Transverse colon (tissue), 4 donors: ENCODE results near the gene RAMP1. TPM values are rescaled to one million over a fixed set of nuclear protein-coding genes. Genes with fewer than 3 reads are reported as not detected.

ENCODE experiments used
- DNase-seq: peaks from one replicate; pipeline ENCODE4 v3.0.0-alpha.2; 2019
- H3K27ac ChIP-seq, 4 donors: fragments of 200-600 bp; sonication (generic); 2 replicates each; pipeline ENCODE4 v1.5.1; 2016 to 2018; ENCODE audit warnings: inconsistent platforms in 4 of 4
- H3K27me3 ChIP-seq: fragments of 200-600 bp; sonication (generic); 2 replicates; pipeline ENCODE4 v1.5.1; 2017; ENCODE audit warnings: inconsistent platforms
- H3K36me3 ChIP-seq, 4 donors: fragments of 200-600 bp; sonication (generic); 2 replicates each; pipeline ENCODE4 v1.5.1; 2017 to 2019; ENCODE audit warnings: inconsistent platforms in 4 of 4
- H3K4me1 ChIP-seq, 4 donors: fragments of 200-600 bp; sonication (generic); 2 replicates each; pipeline ENCODE4 v1.5.1; 2017 to 2020; ENCODE audit warnings: inconsistent platforms in 4 of 4
- H3K4me3 ChIP-seq, 4 donors: fragments of 200-600 bp; sonication (generic); 1 replicate in 1 of 4; 2 replicates in 3 of 4; pipeline versions ENCODE4 v1.5.1 to v1.6.1; 2017 to 2019; ENCODE audit warnings: inconsistent platforms in 4 of 4
- H3K9me3 ChIP-seq, 2 donors: fragments of 200-600 bp; sonication (generic); 2 replicates each; pipeline ENCODE4 v1.5.1; 2017 to 2019; ENCODE audit warnings: inconsistent platforms in 2 of 2
- EP300 ChIP-seq: sonication (generic); formaldehyde crosslinking; IDR thresholded peaks from one replicate; pipeline ENCODE4 v1.6.1; 2017; ENCODE audit warnings: antibody characterized with exemption, low read depth
- POLR2A ChIP-seq: fragments of 450-650 bp; IDR thresholded peaks from one replicate; pipeline ENCODE4 v1.6.1; 2016; ENCODE audit warnings: antibody characterized with exemption, mild to moderate bottlenecking, moderate library complexity
- POLR2AphosphoS5 ChIP-seq, 3 donors: sonication (generic); formaldehyde crosslinking; IDR thresholded peaks; one replicate each; pipeline ENCODE4 v1.6.1; 2016; ENCODE audit warnings: antibody characterized with exemption in 3 of 3
- WGBS, 2 donors: methylation state at CpG; one replicate each; pipeline ENCODE4 v1.1.5; 2018; ENCODE audit warnings: low coverage in 1 of 2; 5-methylcytosine and 5-hydroxymethylcytosine counted together
- in situ Hi-C, 4 donors: fragments of 200-750 bp; cut with MboI; loops; one replicate each; pipeline versions ENCODE4 v1.15.0 to v1.15.1; 2017; ENCODE audit warnings: low sequenced_read_pairs in 3 of 4, low pct_ligation_motif_present in 1 of 4, low pct_unique_long_range_greater_than_20kb in 1 of 4
- intact Hi-C: fragments of 100-400 bp; cut with DNase I; formaldehyde crosslinking; loops from one replicate; pipeline ENCODE4 v1.15.1; 2023; ENCODE audit warnings: low total_unique reads
- total RNA-seq, 4 donors: library from RNA; depleted of rRNA; stranded (reverse); fragments of >200 nt; gene quantifications; one replicate each; pipeline ENCODE4 v1.1.0, GENCODE V29; 2016
- TF ChIP-seq, protein P1 (sequence below), 5 experiments: fragments of 200-600 bp in 3 of 5; fragments of 450-650 bp in 2 of 5; sonication (generic) in 3 of 5; IDR thresholded peaks; 1 replicate in 2 of 5; 2 replicates in 3 of 5; pipeline ENCODE4 v1.5.1; 2016 to 2017; ENCODE audit warnings: antibody characterized with exemption in 5 of 5, inconsistent platforms in 3 of 5, mild to moderate bottlenecking in 2 of 5, moderate library complexity in 1 of 5

Gene RAMP1
- total RNA-seq, 4 donors from 2014 or later, result 47.5 to 158 (median 95.7) TPM

DNA sequence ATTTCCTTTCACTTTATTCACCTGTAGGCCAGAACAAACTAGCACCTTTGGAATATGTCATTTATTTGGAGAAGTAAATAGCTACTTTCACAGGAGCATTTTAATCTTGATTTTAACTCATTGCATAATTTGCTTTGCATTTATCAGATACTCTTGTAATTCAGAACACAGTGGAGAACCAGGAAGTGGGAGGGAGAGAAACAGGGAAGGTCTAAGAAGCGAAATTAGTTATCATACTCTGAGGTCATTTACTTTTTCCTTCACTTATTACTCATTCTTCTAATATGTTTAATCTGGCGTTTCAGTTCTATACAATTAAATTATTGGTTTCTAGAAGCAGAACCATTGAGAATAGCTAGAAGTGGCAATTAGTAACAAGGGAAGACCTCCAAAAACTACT, 40.2 kb upstream of the RAMP1 start:
- TF ChIP-seq POLR2A, result no peak
- TF ChIP-seq POLR2AphosphoS5 (IDR thresholded peaks at IDR 0.05), result no peak
- no peak for TF ChIP-seq EP300
- TF ChIP-seq, protein P1, sequence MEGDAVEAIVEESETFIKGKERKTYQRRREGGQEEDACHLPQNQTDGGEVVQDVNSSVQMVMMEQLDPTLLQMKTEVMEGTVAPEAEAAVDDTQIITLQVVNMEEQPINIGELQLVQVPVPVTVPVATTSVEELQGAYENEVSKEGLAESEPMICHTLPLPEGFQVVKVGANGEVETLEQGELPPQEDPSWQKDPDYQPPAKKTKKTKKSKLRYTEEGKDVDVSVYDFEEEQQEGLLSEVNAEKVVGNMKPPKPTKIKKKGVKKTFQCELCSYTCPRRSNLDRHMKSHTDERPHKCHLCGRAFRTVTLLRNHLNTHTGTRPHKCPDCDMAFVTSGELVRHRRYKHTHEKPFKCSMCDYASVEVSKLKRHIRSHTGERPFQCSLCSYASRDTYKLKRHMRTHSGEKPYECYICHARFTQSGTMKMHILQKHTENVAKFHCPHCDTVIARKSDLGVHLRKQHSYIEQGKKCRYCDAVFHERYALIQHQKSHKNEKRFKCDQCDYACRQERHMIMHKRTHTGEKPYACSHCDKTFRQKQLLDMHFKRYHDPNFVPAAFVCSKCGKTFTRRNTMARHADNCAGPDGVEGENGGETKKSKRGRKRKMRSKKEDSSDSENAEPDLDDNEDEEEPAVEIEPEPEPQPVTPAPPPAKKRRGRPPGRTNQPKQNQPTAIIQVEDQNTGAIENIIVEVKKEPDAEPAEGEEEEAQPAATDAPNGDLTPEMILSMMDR (IDR thresholded peaks at IDR 0.05), result no peak
- no peak overlapping the region for H3K27ac ChIP-seq
- WGBS, 2 donors, result 61 to 73% methylated on average over 2 of the region's 2 CpGs
- H3K9me3 ChIP-seq, result no peaks in the 10 kb centered on the region
- H3K36me3 ChIP-seq, result no peaks in the 10 kb centered on the region
- H3K4me1 ChIP-seq, result no peaks in the 10 kb centered on the region
- no peak overlapping the region for H3K4me3 ChIP-seq
- no peak for DNase-seq
- H3K27me3 ChIP-seq, result no peaks in the 10 kb centered on the region
- in situ Hi-C loops, result no loop called here
- intact Hi-C loops, result no loop called here

DNA sequence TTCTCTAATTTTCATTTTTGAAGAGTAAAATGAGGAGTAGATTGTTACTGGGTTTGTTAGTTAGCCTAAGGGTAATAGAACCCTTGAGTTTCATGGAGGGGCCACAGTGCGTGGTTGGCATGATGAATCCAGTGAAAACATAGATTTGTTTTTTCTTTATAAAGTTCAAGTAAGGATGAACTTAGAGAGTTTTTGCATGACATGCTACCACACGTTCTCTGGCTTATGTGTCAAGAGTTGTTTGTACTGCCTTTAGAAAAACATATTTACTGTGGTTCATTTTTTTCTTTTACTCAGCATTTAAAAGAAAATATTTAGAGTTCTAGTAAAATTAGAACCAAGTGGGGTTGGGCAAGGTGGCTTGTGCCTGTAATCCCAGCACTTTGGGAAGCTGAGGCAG, 39.0 kb upstream of the RAMP1 start:
- no peak overlapping the region for H3K27ac ChIP-seq
- H3K4me3 ChIP-seq, result no peak overlapping the region
- no peaks in the 10 kb centered on the region for H3K36me3 ChIP-seq
- DNase-seq, result no peak
- in situ Hi-C loops, result no loop called here
- TF ChIP-seq POLR2A (no peak), EP300 (no peak)
- TF ChIP-seq, protein P1 (IDR thresholded peaks at IDR 0.05), result no peak
- intact Hi-C loops, result no loop called here
- no peaks in the 10 kb centered on the region for H3K9me3 ChIP-seq
- WGBS, 2 donors, result 84 to 85% methylated on average over 2 of the region's 2 CpGs
- no peaks in the 10 kb centered on the region for H3K4me1 ChIP-seq
- no peaks in the 10 kb centered on the region for H3K27me3 ChIP-seq

DNA sequence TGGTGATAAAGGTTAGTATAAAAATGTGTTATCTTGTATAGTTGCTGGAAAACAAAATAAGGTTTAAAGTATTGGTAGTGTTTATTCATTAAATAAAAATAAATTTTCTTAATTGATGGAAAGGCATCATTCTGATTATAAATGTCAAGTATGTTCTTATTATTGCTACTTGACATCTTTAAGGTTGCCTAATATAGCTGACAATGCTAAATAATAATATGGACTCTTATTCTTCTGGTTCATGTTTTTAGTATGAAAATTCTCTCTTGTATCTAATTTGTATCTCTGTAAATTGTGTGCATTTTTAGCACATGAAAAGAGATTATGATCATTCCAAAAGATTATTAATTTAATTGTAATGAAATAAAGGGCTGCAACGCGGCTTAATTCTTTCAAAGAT, 35.9 kb upstream of the RAMP1 start:
- Histone ChIP-seq H3K4me3 (no peak overlapping the region), H3K36me3 (no peaks in the 10 kb centered on the region), H3K9me3 (no peaks in the 10 kb centered on the region), H3K4me1 (no peaks in the 10 kb centered on the region), H3K27ac (no peak overlapping the region), H3K27me3 (no peaks in the 10 kb centered on the region)
- no peak for DNase-seq
- WGBS, 2 donors, result 92 to 93% methylated on average over 2 of the region's 2 CpGs
- in situ Hi-C loops (no loop called here), intact Hi-C loops (no loop called here)
- no peak for TF ChIP-seq POLR2AphosphoS5 (IDR thresholded peaks at IDR 0.05)

DNA sequence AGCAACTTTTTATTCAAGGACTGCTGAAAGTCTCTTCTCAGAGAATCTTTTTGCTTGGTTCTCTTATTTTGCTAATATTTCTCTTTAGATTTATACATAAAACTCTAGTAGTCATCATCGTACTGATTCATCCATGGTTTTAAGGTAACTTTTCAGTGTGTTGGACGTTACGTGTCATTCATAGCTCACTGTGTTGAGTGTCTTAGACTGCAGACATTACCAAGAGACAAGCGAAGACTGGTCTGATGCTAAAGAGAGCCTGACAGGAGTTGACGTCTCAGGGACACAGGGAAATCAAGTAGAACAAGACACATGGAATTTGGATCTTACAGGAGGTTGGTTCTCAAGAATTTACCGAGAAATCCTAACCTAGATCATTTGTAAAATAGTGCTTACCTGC, 35.3 kb upstream of the RAMP1 start:
- no peaks in the 10 kb centered on the region for H3K4me1 ChIP-seq
- H3K27me3 ChIP-seq, result no peaks in the 10 kb centered on the region
- in situ Hi-C loops (no loop called here), intact Hi-C loops (no loop called here)
- no peaks in the 10 kb centered on the region for H3K9me3 ChIP-seq
- TF ChIP-seq POLR2AphosphoS5 (IDR thresholded peaks at IDR 0.05) (no peak), POLR2A (no peak), EP300 (no peak)
- TF ChIP-seq, protein P1 (IDR thresholded peaks at IDR 0.05), result no peak
- H3K27ac ChIP-seq, result no peak overlapping the region
- no peak overlapping the region for H3K4me3 ChIP-seq
- no peaks in the 10 kb centered on the region for H3K36me3 ChIP-seq
- DNase-seq, result no peak
- 77 to 89% methylated on average over 3 to 6 of the region's 6 CpGs for WGBS, 2 donors

DNA sequence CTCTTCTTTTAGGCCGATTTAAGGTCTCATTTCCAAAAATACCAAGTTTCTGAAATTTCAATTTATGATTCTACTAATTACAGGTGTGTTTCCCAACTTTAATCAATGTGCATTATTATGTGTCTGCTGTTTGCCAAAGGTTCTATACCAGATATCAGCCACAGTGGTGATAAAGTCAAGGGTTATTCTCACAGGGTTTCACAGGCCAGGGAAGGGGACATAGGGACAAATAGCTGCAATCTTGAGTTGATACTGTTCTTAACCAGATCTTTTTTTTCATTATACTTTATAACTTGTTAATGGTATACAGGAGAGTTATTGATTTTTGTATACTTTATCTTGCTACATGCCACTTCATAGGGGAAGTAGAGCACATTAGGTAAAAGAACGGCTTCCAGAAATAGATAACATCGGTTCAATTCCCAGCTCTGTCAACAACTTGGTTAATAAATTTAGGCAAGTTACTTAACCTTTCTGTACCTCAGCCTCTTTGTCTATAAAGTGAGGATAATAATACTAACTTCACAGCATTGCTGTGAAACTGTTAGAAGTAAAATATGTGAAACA, 31.9 kb upstream of the RAMP1 start:
- WGBS, 2 donors, result 78 to 85% methylated on average over 3 of the region's 3 CpGs
- TF ChIP-seq EP300, result no peak
- no peak for TF ChIP-seq POLR2AphosphoS5 (IDR thresholded peaks at IDR 0.05)
- TF ChIP-seq, protein P1 (IDR thresholded peaks at IDR 0.05), result no peak
- TF ChIP-seq POLR2A, result no peak
- intact Hi-C loops, result no loop called here
- in situ Hi-C loops, result no loop called here
- H3K27me3 ChIP-seq, result no peaks in the 10 kb centered on the region
- no peaks in the 10 kb centered on the region for H3K4me1 ChIP-seq
- no peaks in the 10 kb centered on the region for H3K9me3 ChIP-seq
- H3K4me3 ChIP-seq, result no peak overlapping the region
- DNase-seq, result no peak
- H3K36me3 ChIP-seq, result no peaks in the 10 kb centered on the region
- H3K27ac ChIP-seq, result no peak overlapping the region
